Astrocyte (in vitro differentiated cells and primary cell): ENCODE data around the gene TPBG. TPM values are rescaled to one million over a fixed set of nuclear protein-coding genes. Genes with fewer than 3 reads are reported as not detected.

Experiments
- DNase-seq: peaks from one replicate; pipeline ENCODE4 v3.0.0-alpha.2; 2010; ENCODE audit warnings: low read depth
- FAIRE-seq: peaks from 2 replicates; lab custom pipeline; 2011; peaks lifted over from hg19 to GRCh38; lab: Jason Lieb, UNC
- H2AFZ ChIP-seq: 2 replicates; pipeline ENCODE4 v1.6.0; 2012; ENCODE audit warnings: low read depth, low read length, inconsistent platforms
- H3K27ac ChIP-seq: 2 replicates; pipeline ENCODE4 v1.5.1; 2011; ENCODE audit warnings: low read depth, low read length, inconsistent platforms
- H3K27me3 ChIP-seq: 2 replicates; pipeline ENCODE4 v1.6.0; 2011; ENCODE audit warnings: low read length, inconsistent platforms; ENCODE audit not compliant: insufficient read depth
- H3K36me3 ChIP-seq: 2 replicates; pipeline ENCODE4 v1.5.1; 2011; ENCODE audit warnings: low read length, inconsistent platforms; ENCODE audit not compliant: insufficient read depth
- H3K4me1 ChIP-seq: 2 replicates; pipeline ENCODE4 v1.5.1; 2011; ENCODE audit warnings: low read length, inconsistent platforms; ENCODE audit not compliant: insufficient read depth
- H3K4me2 ChIP-seq: 2 replicates; pipeline ENCODE4 v1.6.0; 2012; ENCODE audit warnings: low read length, inconsistent platforms
- H3K4me3 ChIP-seq: 2 replicates; pipeline ENCODE4 v1.5.1; 2011; ENCODE audit warnings: low read depth, mild to moderate bottlenecking, low read length, inconsistent platforms; ENCODE audit not compliant: insufficient read depth
- H3K79me2 ChIP-seq: 2 replicates; pipeline ENCODE4 v1.6.0; 2012; ENCODE audit warnings: mild to moderate bottlenecking, low read length, inconsistent platforms; ENCODE audit not compliant: insufficient read depth
- H3K9ac ChIP-seq: 2 replicates; pipeline ENCODE4 v1.6.0; 2012; ENCODE audit warnings: mild to moderate bottlenecking, low read length, inconsistent platforms
- H3K9me3 ChIP-seq: 2 replicates; pipeline ENCODE4 v1.5.1; 2012; ENCODE audit warnings: low read depth, mild to moderate bottlenecking, low read length, inconsistent platforms; ENCODE audit not compliant: insufficient read depth
- H4K20me1 ChIP-seq: 2 replicates; pipeline ENCODE4 v1.6.0; 2012; ENCODE audit warnings: low read length, inconsistent platforms; ENCODE audit not compliant: insufficient read depth
- H3K27ac Mint-ChIP-seq: one replicate; pipeline ENCODE4 v1.8.0; 2021; ENCODE audit warnings: mild to moderate bottlenecking, mixed read lengths; ENCODE audit not compliant: unreplicated experiment
- H3K27me3 Mint-ChIP-seq: one replicate; pipeline ENCODE4 v1.8.0; 2021; ENCODE audit warnings: low read depth, mixed read lengths; ENCODE audit not compliant: unreplicated experiment
- H3K36me3 Mint-ChIP-seq: one replicate; pipeline ENCODE4 v1.8.0; 2021; ENCODE audit warnings: low read depth, mixed read lengths; ENCODE audit not compliant: unreplicated experiment
- H3K4me1 Mint-ChIP-seq: one replicate; pipeline ENCODE4 v1.8.0; 2021; ENCODE audit warnings: low read depth, mixed read lengths; ENCODE audit not compliant: unreplicated experiment
- H3K4me3 Mint-ChIP-seq: one replicate; pipeline ENCODE4 v1.8.0; 2021; ENCODE audit warnings: mild to moderate bottlenecking, moderate library complexity, mixed read lengths; ENCODE audit not compliant: unreplicated experiment
- H3K9me3 Mint-ChIP-seq: one replicate; pipeline ENCODE4 v1.8.0; 2021; ENCODE audit warnings: mild to moderate bottlenecking, mixed read lengths; ENCODE audit not compliant: unreplicated experiment
- CTCF ChIP-seq: IDR thresholded peaks from 2 replicates; pipeline ENCODE4 v1.5.1; 2011; ENCODE audit warnings: low read depth, mild to moderate bottlenecking, inconsistent platforms, low read length, moderate library complexity; ENCODE audit not compliant: insufficient read depth
- EZH2 ChIP-seq: IDR thresholded peaks from 2 replicates; pipeline ENCODE4 v1.6.1; 2012; ENCODE audit warnings: mild to moderate bottlenecking, low read length, inconsistent platforms; ENCODE audit not compliant: insufficient read depth
- total RNA-seq: library from RNA; stranded (reverse); gene quantifications from 2 replicates; pipeline ENCODE4 v1.2.1, GENCODE V29; 2021

TPBG gene
- total RNA-seq, 1 donor from 2014 or later: 26.0 TPM

- Histone ChIP-seq H3K9me3 (no peaks in the 10 kb centered on the region), H3K27ac (no peak overlapping the region), H4K20me1 (no peaks in the 10 kb centered on the region), H2AFZ (no peak overlapping the region), H3K27me3 (no peaks in the 10 kb centered on the region), H3K4me2 (no peak overlapping the region), H3K9ac (no peak overlapping the region), H3K4me3 (no peak overlapping the region), H3K36me3 (no peaks in the 10 kb centered on the region), H3K79me2 (no peaks in the 10 kb centered on the region), H3K4me1 (no peaks in the 10 kb centered on the region)
- Mint-ChIP-seq H3K36me3 (peaks cover 2% of the 10 kb centered on the region), H3K4me1 (no peaks in the 10 kb centered on the region), H3K9me3 (peaks cover 13% of the 10 kb centered on the region), H3K4me3 (no peak overlapping the region), H3K27me3 (no peaks in the 10 kb centered on the region), H3K27ac (no peak overlapping the region)
- no peak for DNase-seq
- FAIRE-seq: no peak
- TF ChIP-seq EZH2 (no peak), CTCF (no peak)
Observed at GRCh38 chr6:82380566-82381185, 17.1 kb downstream of the TPBG start.

GRCh38 chr6:82381278-82381677, 17.7 kb downstream of the TPBG start:
- no peak overlapping the region for H3K4me3 Mint-ChIP-seq
- no peaks in the 10 kb centered on the region for H3K4me1 Mint-ChIP-seq
- H2AFZ ChIP-seq: no peak overlapping the region
- no peaks in the 10 kb centered on the region for H3K36me3 Mint-ChIP-seq
- no peak overlapping the region for H3K27ac ChIP-seq
- DNase-seq (no peak), FAIRE-seq (no peak)
- no peaks in the 10 kb centered on the region for H3K79me2 ChIP-seq
- no peaks in the 10 kb centered on the region for H3K4me1 ChIP-seq
- H3K27me3 Mint-ChIP-seq: no peaks in the 10 kb centered on the region
- H4K20me1 ChIP-seq: no peaks in the 10 kb centered on the region
- no peak overlapping the region for H3K4me2 ChIP-seq
- H3K9me3 Mint-ChIP-seq: peaks cover 8% of the 10 kb centered on the region
- TF ChIP-seq CTCF: no peak
- no peak for TF ChIP-seq EZH2
- H3K27ac Mint-ChIP-seq: no peak overlapping the region
- no peaks in the 10 kb centered on the region for H3K27me3 ChIP-seq
- H3K36me3 ChIP-seq: no peaks in the 10 kb centered on the region
- H3K9ac ChIP-seq: no peak overlapping the region
- H3K4me3 ChIP-seq: no peak overlapping the region
- no peaks in the 10 kb centered on the region for H3K9me3 ChIP-seq

GRCh38 chr6:82385102-82385501, 21.5 kb downstream of the TPBG start:
- no peaks in the 10 kb centered on the region for H3K4me1 ChIP-seq
- Mint-ChIP-seq H3K4me3 (no peak overlapping the region), H3K9me3 (no peaks in the 10 kb centered on the region), H3K4me1 (no peaks in the 10 kb centered on the region), H3K27me3 (no peaks in the 10 kb centered on the region), H3K36me3 (no peaks in the 10 kb centered on the region), H3K27ac (no peak overlapping the region)
- H3K36me3 ChIP-seq: no peaks in the 10 kb centered on the region
- H3K79me2 ChIP-seq: no peaks in the 10 kb centered on the region
- no peak for DNase-seq
- H3K9ac ChIP-seq: no peak overlapping the region
- H3K9me3 ChIP-seq: no peaks in the 10 kb centered on the region
- TF ChIP-seq CTCF (no peak), EZH2 (no peak)
- no peak overlapping the region for H3K27ac ChIP-seq
- H3K4me2 ChIP-seq: no peak overlapping the region
- H3K4me3 ChIP-seq: no peak overlapping the region
- FAIRE-seq: no peak
- no peaks in the 10 kb centered on the region for H4K20me1 ChIP-seq
- H3K27me3 ChIP-seq: no peaks in the 10 kb centered on the region
- no peak overlapping the region for H2AFZ ChIP-seq
